Natural killer cell treated with Interleukin-12 subunit alpha and Interleukin-12 subunit beta and Interleukin-15 and Interleukin-18, amount 100 ng/mL, for 72 hours (primary cell): ENCODE data around the gene GPC1. TPM values are rescaled to one million over a fixed set of nuclear protein-coding genes. Genes with fewer than 3 reads are reported as not detected.

Experiments used
- ATAC-seq, 2 donors: fragments of 150-1000 bp; cut with Tn5 transposase in 1 of 2; sonication (Bioruptor Pico), chemical (Tn5 transposase) in 1 of 2; 2 replicates each; pipeline ENCODE4 v1.10.0; 2021
- DNase-seq: peaks from one replicate; pipeline ENCODE4 v3.0.0; 2022; ENCODE audit warnings: low spot score
- H3K27ac Mint-ChIP-seq, 2 donors: 1 replicate in 1 of 2; 2 replicates in 1 of 2; pipeline ENCODE4 v1.8.0; 2022; ENCODE audit warnings: mixed read lengths in 2 of 2, mild to moderate bottlenecking in 1 of 2, moderate library complexity in 1 of 2
- H3K27me3 Mint-ChIP-seq, 2 donors: 1 replicate in 1 of 2; 2 replicates in 1 of 2; pipeline ENCODE4 v1.8.0; 2022; ENCODE audit warnings: mixed read lengths in 2 of 2
- H3K36me3 Mint-ChIP-seq: one replicate; pipeline ENCODE4 v1.8.0; 2022; ENCODE audit warnings: mixed read lengths
- H3K4me1 Mint-ChIP-seq, 2 donors: 1 replicate in 1 of 2; 2 replicates in 1 of 2; pipeline ENCODE4 v1.8.0; 2022; ENCODE audit warnings: low read depth in 2 of 2, mixed read lengths in 2 of 2, mild to moderate bottlenecking in 1 of 2
- H3K4me3 Mint-ChIP-seq: one replicate; pipeline ENCODE4 v1.8.0; 2022; ENCODE audit warnings: mixed read lengths
- H3K9me3 Mint-ChIP-seq: 2 replicates; pipeline ENCODE4 v1.8.0; 2022; ENCODE audit warnings: mixed read lengths
- total RNA-seq, 2 donors: library from RNA; stranded (reverse); gene quantifications; one replicate each; pipeline ENCODE4 v1.2.3, GENCODE V29; 2022

Gene GPC1
- total RNA-seq, 2 donors from 2014 or later = 1.2 to 1.8 TPM

DNA sequence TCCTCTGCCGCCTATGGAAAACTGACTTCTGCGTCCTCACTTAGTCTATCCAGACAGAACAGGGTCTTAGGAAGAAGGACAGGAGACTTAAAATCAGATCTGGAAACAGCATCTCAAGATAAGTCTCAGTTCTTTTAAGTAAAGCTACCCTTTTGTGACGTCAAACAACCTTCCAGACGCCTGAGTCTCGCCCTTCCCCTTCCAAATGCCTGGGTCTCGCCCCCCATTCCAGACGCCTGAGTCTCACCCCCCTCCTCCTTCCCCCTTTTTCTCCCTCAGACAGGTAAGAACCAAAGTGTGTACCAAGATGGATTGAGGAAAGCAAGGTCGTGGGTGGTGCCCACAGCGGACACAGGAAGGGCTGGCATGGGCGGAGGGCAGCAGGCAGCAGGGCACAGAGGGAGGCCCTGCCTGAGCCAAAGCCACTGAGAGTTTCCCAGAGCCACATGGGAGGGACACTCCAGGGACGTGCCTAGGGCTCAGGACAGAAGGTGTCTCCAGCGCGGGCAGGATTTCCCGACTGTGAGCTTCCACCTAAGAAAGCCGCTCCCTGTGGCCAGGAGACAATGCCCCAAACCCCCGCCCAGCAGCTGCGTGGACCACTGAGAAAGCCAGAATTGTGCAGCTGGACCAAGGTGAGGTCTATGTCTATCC is 71.1 kb downstream of the GPC1 start:
- Mint-ChIP-seq H3K27me3 (no peaks in the 10 kb centered on the region), H3K36me3 (no peaks in the 10 kb centered on the region), H3K27ac (no peak overlapping the region), H3K4me3 (no peak overlapping the region), H3K9me3 (no peaks in the 10 kb centered on the region), H3K4me1 (peaks cover 0 to 5% of the 10 kb centered on the region in 2 donors)
- no peak for ATAC-seq
- DNase-seq = no peak

DNA sequence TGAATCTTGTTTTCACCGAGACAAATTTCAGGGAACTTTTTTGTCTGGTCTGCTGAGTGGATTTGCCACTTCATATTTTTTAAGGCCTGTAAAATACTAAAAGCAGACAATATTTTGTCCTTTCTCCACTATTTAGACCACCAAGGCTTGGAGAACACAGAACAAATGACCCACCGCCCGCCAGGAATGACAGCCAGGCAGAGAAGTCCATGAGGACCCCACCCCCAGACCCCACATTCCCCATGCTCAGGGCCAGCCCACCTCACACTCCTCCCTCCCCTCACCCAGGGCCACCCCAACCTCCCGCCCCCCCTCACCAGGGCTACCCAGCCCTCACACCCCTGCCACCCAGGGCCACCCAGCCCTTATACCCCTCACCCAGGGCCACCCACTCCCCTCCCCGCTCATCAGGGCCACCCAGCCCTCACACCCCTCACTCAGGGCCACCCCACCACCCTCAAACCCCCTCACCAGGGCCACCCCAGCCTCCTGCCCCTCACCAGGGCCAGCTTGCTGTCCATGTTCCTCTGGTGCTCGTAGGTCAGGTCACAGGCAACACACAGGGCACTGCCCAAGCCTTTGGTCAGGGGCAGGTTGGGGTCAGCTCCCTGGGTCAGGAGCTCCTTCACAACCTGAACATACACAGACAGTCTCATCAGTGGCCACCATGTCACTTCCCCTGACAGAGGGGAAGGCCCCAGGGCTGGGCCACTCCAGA is 71.8 kb downstream of the GPC1 start:
- Mint-ChIP-seq H3K27me3 (no peaks in the 10 kb centered on the region), H3K36me3 (no peaks in the 10 kb centered on the region), H3K9me3 (no peaks in the 10 kb centered on the region), H3K4me3 (no peak overlapping the region), H3K27ac (no peak overlapping the region), H3K4me1 (peaks cover 0 to 5% of the 10 kb centered on the region in 2 donors)
- DNase-seq (no peak), ATAC-seq (peak in 1 of 2 donors; percentile 16)

DNA sequence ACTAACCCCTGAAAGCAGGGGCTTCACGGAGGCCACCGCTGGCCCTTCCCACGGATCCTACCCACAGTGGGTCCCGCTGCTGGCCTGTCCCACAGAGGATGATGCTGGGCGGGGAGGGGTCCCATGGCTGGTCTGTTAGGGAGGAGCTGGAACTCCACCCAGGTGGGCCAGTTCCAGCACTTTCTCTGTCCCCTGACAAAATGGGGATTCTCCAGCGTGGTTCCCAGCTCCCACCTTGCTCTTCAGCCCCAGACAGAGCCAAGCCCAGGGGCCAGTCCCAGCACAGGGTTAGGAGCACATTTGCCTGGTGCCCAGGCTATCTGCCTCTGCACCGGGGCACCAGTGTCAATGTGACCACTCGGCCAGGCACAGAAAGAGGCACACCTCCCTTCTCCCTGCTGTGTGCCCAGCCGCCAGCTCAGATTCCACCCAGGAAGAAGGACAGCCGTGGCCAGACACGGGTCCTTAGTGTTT is 72.4 kb downstream of the GPC1 start:
- no peaks in the 10 kb centered on the region for H3K36me3 Mint-ChIP-seq

DNA sequence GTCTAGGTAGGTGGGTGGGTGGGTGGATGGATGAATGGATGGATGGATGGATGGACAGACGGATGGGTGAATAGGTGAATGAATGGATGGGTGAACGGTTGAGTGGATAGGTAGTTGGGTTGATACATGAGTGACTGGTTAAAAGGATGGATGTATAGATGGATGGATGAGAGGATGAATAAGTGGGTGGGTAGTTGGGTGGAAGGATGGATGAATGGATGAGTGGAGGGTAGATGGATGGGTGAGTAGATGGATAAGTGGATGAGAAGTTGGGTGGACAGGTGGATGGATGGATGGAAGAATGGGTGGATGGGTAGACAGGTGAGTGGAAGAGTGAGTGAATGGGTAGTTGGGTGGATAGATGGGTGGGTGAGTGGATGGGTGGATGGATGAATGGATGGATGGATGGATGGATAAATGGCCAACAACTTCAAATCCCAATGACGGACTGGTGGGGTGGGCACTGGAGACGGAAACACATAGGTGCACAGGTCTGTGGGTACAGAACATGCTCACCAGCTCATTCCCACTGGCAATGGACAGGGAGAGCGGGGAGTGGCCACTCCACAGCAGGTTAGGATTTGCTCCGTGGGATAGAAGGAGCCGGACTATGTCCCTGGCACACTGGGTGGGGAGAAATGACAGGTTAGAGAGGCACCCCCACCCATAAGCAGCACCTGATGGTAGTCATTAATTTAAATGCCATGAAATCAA is 73.5 kb downstream of the GPC1 start:
- no peaks in the 10 kb centered on the region for H3K36me3 Mint-ChIP-seq
- H3K27me3 Mint-ChIP-seq = no peaks in the 10 kb centered on the region
- ATAC-seq (no peak), DNase-seq (no peak)
- peaks cover 9 to 14% of the 10 kb centered on the region in 2 donors for H3K4me1 Mint-ChIP-seq
- H3K27ac Mint-ChIP-seq = no peak overlapping the region
- no peak overlapping the region for H3K4me3 Mint-ChIP-seq
- H3K9me3 Mint-ChIP-seq = no peaks in the 10 kb centered on the region

More for the DNA sequence above, 72.4 kb downstream of the GPC1 start:
- no peak overlapping the region for H3K4me3 Mint-ChIP-seq
- H3K9me3 Mint-ChIP-seq = no peaks in the 10 kb centered on the region
- peaks cover 0 to 5% of the 10 kb centered on the region in 2 donors for H3K4me1 Mint-ChIP-seq
- no peak for ATAC-seq
- no peaks in the 10 kb centered on the region for H3K27me3 Mint-ChIP-seq
- no peak for DNase-seq
- H3K27ac Mint-ChIP-seq = no peak overlapping the region

DNA sequence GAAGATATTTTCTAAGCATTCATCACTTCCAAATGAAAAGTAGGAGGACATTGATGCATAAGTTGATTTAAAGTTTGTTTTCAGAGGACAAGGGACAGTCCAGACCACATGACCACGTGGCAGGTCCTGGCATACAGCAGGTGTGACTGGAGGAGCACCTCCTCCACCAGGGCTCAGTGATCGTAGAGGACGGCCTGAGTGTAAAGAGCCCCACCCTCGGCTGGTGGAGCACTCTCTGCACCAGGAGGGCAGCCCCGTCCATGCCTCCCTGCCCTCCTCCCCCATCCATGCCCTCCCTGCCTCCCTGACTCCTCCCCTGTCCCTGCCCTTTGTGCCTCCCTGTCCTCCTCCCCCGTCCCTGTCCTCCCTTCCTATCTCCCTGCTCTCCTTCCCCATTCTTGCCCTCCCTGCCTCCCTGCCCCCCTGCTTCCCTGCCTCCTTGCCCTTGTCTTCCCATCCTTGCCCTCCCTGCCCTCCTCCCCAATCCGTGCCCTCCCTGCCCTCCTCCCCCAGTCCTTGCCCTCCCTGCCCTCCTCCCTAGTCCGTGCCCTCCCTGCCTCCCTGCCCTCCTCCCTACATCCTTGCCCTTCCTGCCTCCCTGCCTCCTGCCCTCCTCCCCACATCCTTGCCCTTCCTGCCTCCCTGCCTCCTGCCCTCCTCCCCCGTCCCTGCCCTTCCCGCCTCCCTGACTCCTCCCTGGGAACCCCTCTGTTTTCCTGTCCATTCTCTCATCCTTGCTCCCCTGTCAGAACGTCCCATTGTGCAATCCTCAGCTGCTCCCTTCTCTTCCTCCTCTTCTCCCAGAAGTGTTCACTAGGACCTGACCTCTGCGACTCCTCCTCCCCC is 74.4 kb downstream of the GPC1 start:
- Mint-ChIP-seq H3K9me3 (no peaks in the 10 kb centered on the region), H3K27ac (no peak overlapping the region), H3K4me1 (peaks cover 14 to 16% of the 10 kb centered on the region in 2 donors), H3K4me3 (no peak overlapping the region), H3K36me3 (no peaks in the 10 kb centered on the region), H3K27me3 (no peaks in the 10 kb centered on the region)
- ATAC-seq (no peak), DNase-seq (no peak)

DNA sequence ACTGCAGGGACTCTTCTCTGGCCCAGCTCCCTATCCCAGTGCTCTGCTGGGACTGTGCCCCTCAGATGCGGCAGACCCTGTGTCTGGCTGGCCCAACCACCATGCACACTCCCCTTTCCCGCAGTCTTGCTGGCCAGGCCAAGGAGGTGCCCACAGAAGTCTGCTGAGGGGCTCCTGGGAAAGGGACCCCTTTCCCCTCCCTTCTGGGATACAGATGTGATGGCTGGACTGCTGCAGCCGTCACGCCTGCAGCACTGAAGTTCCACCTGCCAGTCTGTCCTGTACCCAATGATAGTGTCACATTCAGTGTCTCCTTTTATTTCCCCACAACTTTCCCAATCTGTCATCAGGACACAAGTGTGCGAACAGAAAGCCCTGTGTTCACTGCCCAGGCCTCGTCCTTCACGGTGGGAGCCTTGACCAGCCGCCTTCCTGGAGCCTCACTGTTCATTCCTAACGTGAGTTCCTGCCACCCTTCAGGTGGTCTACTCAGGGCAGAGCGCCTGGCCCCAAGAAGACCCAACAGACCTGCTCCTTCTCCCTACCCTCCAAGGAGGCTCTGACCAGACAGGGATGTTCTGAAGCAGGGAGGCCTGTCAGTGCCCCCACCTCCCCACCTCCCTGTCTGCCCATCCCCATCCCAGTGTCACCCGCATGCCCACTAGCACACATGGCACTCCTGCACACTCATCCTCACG is 75.2 kb downstream of the GPC1 start:
- Mint-ChIP-seq H3K4me1 (peaks cover 14 to 16% of the 10 kb centered on the region in 2 donors), H3K27me3 (no peaks in the 10 kb centered on the region), H3K36me3 (no peaks in the 10 kb centered on the region), H3K4me3 (no peak overlapping the region), H3K27ac (no peak overlapping the region), H3K9me3 (no peaks in the 10 kb centered on the region)
- ATAC-seq = no peak
- DNase-seq = no peak

DNA sequence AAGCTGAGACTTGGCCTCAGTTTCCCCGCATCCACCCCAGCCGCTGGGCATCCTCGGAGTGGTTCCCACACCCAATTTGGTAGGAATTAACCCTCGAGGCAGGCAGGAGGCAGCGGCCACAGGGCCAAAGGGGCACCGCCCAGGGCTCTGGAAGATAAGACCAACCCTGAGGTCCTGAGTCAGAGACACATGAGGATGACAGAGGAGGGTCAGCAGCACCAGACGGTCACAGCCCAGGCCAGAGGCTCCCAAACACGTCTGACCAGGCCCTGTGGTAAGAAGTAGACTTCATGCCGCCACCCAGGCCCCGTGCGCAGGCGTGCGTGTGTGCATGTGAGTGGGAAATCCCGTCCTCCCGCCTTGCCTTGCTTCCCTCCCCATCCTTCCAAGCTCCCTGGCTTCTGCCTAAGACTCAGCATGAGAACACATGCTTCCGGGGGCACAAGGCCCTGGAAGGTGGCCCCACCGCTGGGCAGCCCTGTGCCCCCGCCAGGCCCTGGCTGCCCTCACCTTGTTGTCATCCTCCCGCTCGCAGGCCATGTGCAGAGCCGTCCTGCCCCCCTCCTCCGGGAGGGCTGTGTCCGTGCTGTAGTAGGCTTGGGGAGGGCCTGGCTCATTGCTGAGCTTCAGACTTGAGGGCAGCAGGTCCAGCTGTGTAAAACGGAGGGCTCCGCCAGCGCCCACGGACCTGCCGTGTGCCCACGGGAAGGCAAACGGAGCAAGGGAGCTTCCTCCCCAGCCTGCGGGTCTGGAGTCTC is 76.1 kb downstream of the GPC1 start:
- no peaks in the 10 kb centered on the region for H3K27me3 Mint-ChIP-seq
- no peak overlapping the region for H3K27ac Mint-ChIP-seq
- no peaks in the 10 kb centered on the region for H3K9me3 Mint-ChIP-seq
- ATAC-seq = no peak
- DNase-seq = no peak
- no peak overlapping the region for H3K4me3 Mint-ChIP-seq
- no peaks in the 10 kb centered on the region for H3K36me3 Mint-ChIP-seq
- peaks cover 14 to 16% of the 10 kb centered on the region in 2 donors for H3K4me1 Mint-ChIP-seq

DNA sequence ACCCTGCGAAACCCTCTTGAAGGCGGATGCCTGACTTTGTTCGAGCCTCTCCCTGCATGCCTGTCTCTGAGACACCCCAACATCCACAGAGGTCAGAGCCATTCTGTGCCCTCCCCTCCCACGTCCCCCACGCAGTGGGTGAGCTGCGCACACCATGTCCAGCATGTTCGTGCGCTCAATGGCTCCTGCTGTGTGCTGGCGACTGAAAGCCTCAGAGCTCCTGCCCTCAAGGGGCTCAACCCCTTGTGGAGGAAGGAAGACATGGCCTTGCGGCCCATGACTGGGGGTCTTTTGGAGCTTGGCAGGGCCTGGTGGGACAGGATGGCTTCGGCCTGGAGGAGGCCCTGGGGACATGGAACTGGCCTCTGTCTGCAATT is 76.6 kb downstream of the GPC1 start:
- no peaks in the 10 kb centered on the region for H3K9me3 Mint-ChIP-seq

DNA sequence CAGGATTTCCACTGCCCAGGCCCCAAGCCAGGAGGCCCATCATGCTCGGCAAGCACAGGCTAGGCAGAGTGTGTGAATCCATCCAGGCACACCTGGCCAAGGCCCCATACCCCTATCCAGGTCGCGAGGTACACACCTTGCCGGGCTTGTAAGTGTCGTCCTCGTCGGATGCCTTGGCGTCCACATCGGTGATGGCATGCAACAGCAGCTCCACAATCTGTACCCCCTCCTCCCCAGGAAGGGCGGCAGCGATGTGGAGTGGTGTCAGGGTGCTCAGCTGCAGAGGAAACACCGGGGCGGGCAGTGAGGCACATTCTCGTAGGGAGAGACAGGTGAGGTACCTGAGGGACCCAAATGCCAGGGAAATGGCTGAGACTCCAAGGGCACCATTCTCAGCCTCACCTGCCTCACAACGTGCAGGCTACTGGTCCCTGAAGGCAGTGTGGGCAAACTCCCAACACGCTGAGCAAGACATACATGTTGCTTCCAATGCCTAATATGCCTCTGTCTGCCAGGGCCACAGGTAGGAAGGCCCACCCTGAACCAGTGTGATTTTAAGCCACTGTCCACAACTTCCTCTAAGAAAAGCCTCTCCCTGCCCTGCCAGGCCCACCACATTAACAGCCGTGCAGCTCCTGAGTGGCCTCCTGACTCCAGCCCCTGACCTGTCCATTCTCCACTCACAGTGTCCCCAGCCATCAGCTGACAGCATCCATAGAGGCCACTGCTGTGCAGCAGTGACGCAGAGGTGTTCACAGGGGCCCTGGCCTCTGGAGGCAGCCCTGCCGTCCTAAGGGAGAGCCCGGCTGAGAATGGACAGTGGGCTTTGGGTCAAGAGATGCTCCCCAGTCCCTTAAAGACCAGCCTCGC is 77.4 kb downstream of the GPC1 start:
- Mint-ChIP-seq H3K27ac (no peak overlapping the region), H3K36me3 (no peaks in the 10 kb centered on the region), H3K9me3 (no peaks in the 10 kb centered on the region), H3K4me3 (no peak overlapping the region), H3K4me1 (peaks cover 14 to 16% of the 10 kb centered on the region in 2 donors), H3K27me3 (no peaks in the 10 kb centered on the region)
- DNase-seq = no peak
- no peak for ATAC-seq

More for the DNA sequence above, 76.6 kb downstream of the GPC1 start:
- no peak for ATAC-seq
- H3K4me1 Mint-ChIP-seq = peaks cover 14 to 16% of the 10 kb centered on the region in 2 donors
- no peak overlapping the region for H3K4me3 Mint-ChIP-seq
- no peaks in the 10 kb centered on the region for H3K36me3 Mint-ChIP-seq
- no peaks in the 10 kb centered on the region for H3K27me3 Mint-ChIP-seq
- no peak overlapping the region for H3K27ac Mint-ChIP-seq
- DNase-seq = no peak

DNA sequence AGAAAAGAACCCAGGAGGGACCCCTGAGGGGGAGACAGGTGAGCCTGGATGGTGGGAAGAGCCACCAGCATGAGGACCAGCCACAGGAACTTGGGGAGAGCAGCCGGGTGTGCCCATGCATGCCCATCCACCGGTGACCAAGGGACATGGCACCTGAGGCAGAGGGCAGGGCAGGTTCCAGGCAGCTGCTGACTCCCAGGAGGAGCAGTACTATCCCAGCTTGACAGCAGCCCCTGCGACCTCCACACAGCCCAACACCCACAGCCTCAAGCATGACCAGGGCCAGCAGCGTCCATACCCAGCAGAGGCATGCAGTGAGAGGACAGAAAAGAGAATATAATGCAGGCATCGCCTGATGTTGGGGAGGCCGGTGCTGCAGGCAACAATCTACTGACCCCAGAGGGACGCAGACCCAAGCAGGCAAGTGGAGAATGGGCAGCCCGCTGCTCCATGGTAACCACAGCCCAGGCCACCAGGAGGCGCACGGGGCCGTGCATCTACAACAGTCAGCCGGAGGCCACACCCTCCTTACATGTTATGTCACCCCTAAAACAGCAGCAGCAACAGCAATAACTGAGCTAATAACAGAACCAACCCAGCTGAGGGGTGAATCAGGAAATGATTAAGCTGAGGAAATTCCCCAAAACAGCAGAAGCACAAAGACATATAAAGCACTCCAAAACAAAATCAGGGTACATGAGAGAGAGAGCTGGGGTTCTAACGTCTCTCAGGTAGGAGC is 78.3 kb downstream of the GPC1 start:
- Mint-ChIP-seq H3K27ac (peak overlapping the region; percentile 37 to 48), H3K4me1 (peaks cover 14 to 16% of the 10 kb centered on the region in 2 donors), H3K9me3 (no peaks in the 10 kb centered on the region), H3K4me3 (peak overlapping the region; percentile 61), H3K27me3 (no peaks in the 10 kb centered on the region), H3K36me3 (no peaks in the 10 kb centered on the region)
- DNase-seq = peak; percentile 85
- peak; percentile 94 to 96 for ATAC-seq

DNA sequence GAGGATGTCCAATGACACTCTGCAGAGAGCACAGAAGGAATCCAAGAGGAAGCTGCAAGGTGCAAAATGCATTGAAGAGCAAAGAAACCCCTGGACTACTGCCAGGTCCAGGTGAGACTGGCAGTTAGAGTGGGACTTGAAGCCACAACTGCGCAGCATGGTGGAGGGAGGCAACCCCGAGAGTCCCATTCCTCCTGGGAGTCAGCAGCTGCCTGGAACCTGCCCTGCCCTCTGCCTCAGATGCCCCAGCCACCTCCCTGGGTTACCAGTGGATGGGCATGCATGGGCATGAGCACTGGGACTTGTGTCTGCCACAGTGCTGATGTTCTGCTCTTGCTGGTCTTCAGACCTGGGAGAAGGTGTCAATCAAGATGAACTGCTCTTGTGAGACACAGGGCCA is 79.2 kb downstream of the GPC1 start:
- Mint-ChIP-seq H3K9me3 (no peaks in the 10 kb centered on the region), H3K4me1 (peaks cover 14 to 16% of the 10 kb centered on the region in 2 donors), H3K27me3 (no peaks in the 10 kb centered on the region), H3K36me3 (no peaks in the 10 kb centered on the region), H3K4me3 (no peak overlapping the region), H3K27ac (peak overlapping the region; percentile 37 to 48)
- no peak for ATAC-seq
- no peak for DNase-seq
